Glomerular visceral epithelial cell (primary cell): ENCODE data around the gene GDAP2.
"Not testable (repeated sequence)": the region's sequence is repeated elsewhere in the genome, so short reads cannot be mapped to it uniquely, and the experiment has no call there.

ENCODE experiments used
- DNase-seq: peaks from one replicate; pipeline ENCODE4 v3.0.0-alpha.2; 2016; ENCODE audit errors: extremely low spot score

GDAP2 gene

GRCh38 chr1:117899801-117900200 is 29.6 kb downstream of the GDAP2 start:
- no peak for DNase-seq

GRCh38 chr1:117897551-117897950 is 31.9 kb downstream of the GDAP2 start:
- no peak for DNase-seq

- DNase-seq, result peak; percentile 77
These were observed 33.8 kb downstream of the GDAP2 start for GRCh38 chr1:117895482-117896114.

- no peak for DNase-seq
These were observed 35.3 kb downstream of the GDAP2 start for GRCh38 chr1:117894078-117894477.

GRCh38 chr1:117892512-117892911 is 36.9 kb downstream of the GDAP2 start:
- no peak for DNase-seq

- no peak for DNase-seq
These were observed 39.0 kb downstream of the GDAP2 start for GRCh38 chr1:117890452-117890851.

- DNase-seq, result no peak
These were observed 43.2 kb downstream of the GDAP2 start for GRCh38 chr1:117886101-117886795.

- no peak for DNase-seq
These were observed 45.8 kb downstream of the GDAP2 start for GRCh38 chr1:117883616-117884015.

GRCh38 chr1:117879284-117879683 is 50.1 kb downstream of the GDAP2 start:
- no peak for DNase-seq

GRCh38 chr1:117877823-117878222 is 51.6 kb downstream of the GDAP2 start:
- no peak for DNase-seq

- DNase-seq, result no peak
These were observed 58.4 kb downstream of the GDAP2 start for GRCh38 chr1:117871013-117871412.

GRCh38 chr1:117861694-117862093 is 67.7 kb downstream of the GDAP2 start:
- DNase-seq, result no peak

- DNase-seq, result no peak
These were observed 68.4 kb downstream of the GDAP2 start for GRCh38 chr1:117860896-117861610.

GRCh38 chr1:117859901-117860300 is 69.5 kb downstream of the GDAP2 start:
- DNase-seq, result no peak

- no peak for DNase-seq
These were observed 72.0 kb downstream of the GDAP2 start for GRCh38 chr1:117857418-117857817.

- no peak for DNase-seq
These were observed 76.4 kb downstream of the GDAP2 start for GRCh38 chr1:117852853-117853553.

- DNase-seq, result no peak
These were observed 77.7 kb downstream of the GDAP2 start for GRCh38 chr1:117851687-117852086.

GRCh38 chr1:117846674-117847425 is 82.6 kb downstream of the GDAP2 start:
- peak; percentile 32 for DNase-seq

GRCh38 chr1:117844478-117844877 is 84.9 kb downstream of the GDAP2 start:
- DNase-seq, result not testable (repeated sequence)

- DNase-seq, result no peak
These were observed 85.6 kb downstream of the GDAP2 start for GRCh38 chr1:117843791-117844190.

GRCh38 chr1:117842408-117843170 is 86.8 kb downstream of the GDAP2 start:
- DNase-seq, result peak; percentile 70
